NCI-H526 treated with DMSO at 0.1 percent for 48 hours (cell line): ENCODE measurements around the gene GSTA1.
"Not testable (repeated sequence)": the region's sequence is repeated elsewhere in the genome, so short reads cannot be mapped to it uniquely, and the experiment has no call there.

ENCODE experiments used
- DNase-seq: peaks from one replicate; lab custom pipeline; 2025; lab: John Stamatoyannopoulos, UW

Gene GSTA1

DNA sequence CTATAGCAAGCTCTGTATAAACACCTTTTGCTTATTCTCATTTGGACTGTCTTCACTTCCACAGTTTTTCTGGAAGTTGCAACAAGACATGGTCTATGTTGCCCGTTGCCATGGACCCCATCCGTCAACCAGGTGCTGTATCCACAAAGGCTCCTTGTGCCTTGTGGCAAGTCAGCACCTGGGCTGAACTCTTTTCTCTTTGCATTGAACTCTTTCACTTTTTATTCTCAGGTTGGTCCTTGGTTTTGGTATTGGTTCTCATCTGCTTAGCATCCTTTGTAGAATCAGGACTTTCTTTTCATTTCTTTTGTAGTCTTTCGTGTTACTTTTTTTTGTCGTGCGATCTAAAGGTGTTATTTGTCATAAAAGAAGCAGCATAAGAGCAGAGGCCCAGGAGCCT is 5.0 kb upstream of the GSTA1 start:
- no peak for DNase-seq

DNA sequence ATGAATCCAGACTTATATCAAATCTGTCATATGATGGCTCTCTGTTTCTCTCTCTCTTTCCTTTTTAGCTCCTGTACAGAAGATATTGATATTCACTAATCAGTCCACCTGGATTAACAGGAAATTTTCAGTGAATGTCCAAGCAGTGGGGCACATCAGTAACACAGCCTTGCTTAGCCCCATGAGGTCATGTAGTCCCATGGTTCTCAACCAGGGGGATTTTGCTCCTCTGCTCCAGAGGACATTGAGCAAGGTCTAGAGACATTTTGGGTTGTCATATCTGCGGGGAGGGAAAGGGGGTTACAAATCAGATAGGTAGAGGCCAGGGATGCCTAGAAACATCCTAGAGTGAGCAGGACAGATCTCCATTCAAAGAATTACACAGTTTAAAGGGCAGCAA is 810 bp downstream of the GSTA1 start:
- DNase-seq: no peak

DNA sequence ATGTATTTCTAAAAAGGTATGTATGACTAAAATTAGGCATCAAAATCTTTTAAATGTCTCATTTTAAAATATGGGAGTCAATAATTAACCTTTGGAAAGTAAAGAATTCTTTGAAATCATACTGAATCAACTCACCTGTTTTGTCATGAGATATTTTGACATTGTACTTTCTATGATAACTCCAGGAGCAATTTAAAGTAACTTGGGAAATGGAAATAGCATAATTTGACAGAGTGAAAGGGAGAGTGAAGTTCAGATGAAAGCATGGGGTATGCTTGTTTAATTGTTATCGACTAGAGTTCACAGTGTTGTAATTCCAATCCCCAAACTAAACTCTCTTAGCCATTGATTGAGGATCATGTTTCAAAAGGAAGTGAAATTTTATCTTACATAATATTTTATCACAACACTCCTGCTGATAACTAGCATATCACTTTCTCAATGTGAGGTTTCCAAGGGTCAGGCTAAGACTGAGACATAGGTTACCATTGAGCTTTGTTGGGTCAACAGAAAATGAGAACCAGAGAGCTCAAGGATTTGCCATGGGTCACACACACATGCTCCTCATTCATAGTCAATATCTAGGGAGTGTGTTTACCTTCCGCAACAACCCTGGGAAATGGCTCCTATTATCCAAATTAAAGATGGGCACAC is 2.3 kb downstream of the GSTA1 start:
- no peak for DNase-seq

DNA sequence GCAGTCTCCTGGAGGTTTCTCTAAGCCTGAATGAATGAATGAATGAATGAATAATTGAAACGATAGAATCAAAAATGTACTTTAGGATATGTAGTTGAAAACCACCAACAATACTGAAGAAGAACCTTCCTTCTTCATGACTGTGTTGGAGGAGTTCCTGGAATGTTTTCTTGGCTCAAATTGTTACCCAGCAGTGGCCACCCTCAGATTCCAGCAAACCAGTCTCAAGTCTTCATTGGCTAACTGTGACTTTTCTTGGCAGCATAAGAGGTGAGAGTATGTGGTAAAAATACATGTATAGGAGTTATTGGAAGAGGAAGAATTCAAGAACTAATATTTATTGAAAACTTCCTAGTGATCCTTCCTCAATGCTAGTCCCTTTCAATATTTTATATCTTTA is 4.3 kb downstream of the GSTA1 start:
- not testable (repeated sequence) for DNase-seq

DNA sequence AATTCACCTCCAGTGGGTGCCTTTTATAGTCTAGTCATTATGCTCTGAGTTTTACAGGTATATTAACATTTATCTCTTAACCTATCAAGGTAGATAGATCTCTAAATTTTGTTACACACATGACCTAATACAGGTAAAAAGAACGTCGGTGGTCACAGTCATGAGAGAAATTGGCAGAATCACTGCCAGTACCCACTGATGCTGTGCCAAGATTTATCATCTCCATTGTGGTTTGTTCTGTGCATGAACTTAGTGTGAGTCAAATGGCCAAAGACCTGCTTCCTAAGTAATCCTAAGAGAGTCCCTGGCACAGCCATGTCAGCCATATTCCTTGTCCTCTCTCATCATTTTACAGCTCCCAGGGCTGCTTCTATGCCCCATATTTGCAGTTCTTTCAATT is 9.2 kb downstream of the GSTA1 start:
- not testable (repeated sequence) for DNase-seq

DNA sequence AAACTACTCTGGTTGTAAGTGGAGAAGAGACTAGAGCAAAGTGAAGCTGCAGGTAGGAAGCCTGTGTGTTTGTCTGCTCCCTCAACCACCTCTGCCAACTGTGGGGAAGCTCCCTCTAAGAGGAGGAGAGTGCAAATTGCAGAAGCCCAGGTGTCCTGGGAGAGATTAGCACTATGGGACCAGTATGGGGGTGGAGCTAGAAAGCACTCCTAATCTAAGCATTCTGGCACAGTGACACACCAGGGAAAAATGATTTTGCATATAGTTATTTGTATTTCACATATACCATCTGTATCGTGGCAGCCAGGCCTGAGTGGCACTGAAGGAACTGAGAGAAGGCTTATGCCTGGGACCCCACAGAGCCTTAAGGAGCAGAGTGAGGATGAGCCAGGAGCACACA is 12.8 kb downstream of the GSTA1 start:
- DNase-seq: peak; percentile 9

DNA sequence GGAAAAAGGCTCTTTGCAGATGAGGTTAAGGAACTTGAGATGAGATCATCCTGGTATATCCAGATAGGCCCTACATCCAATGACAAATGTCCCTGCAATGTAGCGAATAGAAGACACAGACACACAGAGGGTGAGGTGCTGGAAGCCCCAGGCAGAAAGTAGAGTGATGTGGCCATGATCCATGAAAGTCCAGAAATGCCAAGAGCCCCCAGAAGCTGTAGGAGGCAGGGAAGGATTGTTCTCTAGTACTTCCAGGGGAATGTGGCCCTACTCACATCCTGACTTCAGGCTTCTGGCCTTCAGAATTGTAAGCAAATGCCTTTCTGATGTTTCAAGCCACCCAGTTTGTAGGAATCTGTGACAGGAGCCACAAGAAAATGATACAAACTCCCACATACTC is 14.0 kb downstream of the GSTA1 start:
- DNase-seq: not testable (repeated sequence)

DNA sequence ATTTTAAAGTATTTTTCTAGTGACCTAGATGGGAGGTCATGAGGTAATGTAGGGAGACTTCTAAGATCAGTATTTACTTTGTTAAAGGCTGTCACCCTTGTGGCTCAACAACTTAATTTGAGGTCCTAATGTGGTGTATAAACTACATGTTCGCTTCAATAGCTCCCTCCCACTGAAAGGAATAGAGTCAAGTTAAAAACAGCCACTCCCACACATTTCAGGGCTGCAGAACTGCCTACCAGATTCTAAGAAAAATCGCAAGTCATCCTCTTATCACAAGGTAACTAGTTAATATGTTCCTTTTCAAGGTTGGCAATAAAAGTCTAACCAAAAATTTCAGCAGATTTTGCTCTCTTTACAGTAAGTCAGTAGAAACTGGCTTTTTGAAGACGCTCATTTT is 15.1 kb downstream of the GSTA1 start:
- DNase-seq: no peak

DNA sequence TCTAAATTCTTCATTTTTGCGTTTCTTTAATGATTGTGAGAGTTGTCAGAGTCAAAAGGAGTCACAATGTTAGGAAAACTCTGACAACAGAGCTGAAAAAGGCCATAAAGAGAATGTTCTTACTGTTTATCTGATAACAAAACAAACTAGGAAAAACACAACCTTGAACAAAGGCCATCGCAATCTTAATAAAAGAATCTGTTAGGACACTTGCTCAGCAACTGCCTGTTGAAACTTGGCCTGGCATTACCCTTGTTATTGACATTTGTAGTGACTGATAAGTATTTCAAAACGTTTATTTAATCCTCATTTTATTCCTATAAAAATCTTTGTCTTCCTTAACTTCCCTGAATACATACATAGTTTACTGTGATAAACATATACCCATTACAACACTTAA is 15.7 kb downstream of the GSTA1 start:
- no peak for DNase-seq

DNA sequence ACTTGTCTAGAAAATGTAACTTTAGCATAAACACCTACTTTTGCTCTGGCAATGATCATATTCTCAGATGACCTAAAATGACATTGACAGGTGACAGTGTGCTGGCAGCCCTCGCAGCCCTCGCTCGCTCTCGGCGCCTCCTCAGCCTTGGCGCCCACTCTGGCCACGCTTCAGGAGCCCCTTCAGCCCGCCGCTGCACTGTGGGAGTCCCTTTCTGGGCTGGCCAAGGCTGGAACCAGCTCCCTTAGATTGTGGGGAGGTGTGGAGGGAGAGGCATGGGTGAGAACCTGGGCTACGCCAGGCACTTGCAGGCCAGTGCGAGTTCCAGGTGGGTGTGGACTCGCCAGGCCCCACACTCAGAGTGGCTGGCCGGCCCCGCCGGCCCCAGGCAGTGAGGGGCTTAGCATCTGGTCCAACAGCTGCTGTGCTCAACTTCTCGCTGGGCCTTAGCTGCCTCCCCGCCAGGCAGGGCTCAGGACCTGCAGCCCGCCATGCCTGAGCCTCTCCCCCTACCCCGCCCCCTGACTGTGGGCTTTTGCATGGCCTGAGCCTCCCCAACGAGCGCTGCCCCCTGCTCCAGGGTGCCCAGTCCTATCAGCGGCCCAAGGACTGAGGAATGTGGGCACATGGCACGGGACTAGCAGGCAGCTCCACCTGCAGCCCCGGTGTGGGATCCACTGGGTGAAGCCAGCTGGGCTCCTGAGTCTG is 17.2 kb downstream of the GSTA1 start:
- no peak for DNase-seq

DNA sequence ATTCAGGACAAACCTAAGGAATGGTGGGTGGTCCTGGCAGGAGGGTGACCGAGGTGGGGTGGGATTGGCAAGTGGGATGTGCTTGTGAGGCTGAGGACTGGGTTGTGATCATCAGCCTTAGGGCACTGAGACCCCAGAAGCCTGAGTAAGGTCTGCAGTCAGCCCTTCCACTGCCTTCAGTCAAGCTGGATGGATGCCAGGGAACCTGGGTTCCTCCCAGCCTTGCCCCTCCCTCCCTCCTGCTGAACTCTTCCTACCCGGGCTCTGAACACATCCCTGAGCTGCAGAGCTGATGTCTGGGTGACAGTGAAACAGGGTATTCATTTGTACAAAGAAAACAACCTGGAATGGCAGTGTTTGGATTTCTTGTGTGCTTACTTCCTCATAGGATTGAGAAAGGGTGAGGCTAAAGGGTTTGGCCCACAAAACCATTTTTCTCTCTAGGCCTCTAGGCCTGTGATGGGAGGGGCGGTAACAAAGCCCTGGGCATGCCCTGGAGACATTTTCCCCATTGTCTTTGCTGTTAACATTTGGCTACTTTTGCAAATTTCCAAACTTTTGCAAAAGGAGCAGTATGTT is 20.8 kb downstream of the GSTA1 start:
- not testable (repeated sequence) for DNase-seq

DNA sequence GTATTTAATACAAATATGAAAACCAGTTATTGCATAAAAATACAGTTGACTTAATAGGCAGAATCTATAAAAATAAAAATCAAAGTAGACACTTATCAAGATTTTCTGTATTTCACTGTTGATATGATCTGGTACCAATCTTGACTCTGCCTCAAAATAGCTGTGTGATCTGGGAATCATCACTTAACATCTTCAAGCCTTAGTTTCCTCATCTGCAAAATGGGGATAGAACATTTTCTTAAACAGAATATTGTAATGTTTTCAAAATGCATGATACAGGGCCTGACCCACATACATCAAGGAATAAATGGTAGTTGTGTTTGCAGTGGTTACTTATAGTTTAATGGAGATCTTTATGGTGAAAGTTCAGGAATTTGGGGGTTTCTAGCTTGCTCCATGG is 21.4 kb downstream of the GSTA1 start:
- not testable (repeated sequence) for DNase-seq

DNA sequence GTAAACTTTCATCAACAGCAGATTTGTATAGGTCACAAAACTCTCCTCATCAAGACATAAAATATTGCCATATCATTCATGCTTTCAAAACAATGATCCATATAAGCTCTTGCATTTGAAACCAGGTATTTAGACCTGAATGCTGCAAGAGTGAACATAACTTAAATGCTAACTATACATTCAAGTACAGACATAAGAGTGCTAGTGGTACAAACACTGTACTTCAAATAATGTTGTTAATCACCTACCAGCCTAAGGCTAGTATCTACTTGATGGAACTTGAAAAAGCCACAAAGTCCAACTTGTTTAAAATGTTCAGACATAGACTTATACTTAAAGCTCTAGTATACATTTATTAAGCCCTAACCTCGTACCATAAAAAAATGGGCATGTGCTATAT is 24.4 kb downstream of the GSTA1 start:
- DNase-seq: no peak

DNA sequence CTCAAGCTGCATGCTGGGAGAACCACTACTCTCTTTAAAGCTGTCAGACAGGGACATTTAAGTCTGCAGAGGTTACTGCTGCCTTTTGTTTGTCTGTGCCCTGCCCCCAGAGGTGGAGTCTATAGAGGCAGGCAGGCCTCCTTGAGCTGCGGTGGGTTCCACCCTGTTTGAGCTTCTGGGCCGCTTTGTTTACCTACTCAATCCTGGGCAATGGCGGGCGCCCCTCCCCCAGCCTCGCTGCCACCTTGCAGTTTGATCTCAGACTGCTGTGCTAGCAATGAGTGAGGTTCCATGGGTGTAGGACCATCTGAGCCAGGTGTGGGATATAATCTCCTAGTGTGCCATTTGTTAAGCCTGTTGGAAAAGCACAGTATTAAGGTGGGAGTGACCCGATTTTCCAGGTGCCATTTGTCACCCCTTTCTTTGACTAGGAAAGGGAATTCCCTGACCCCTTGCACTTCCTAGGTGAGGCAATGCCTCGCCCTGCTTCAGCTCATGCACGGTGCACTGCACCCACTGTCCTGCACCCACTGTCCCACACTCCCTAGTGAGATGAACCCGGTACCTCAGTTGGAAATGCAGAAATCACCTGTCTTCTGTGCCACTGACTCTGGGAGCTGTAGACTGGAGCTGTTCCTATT is 26.8 kb downstream of the GSTA1 start:
- DNase-seq: not testable (repeated sequence)

DNA sequence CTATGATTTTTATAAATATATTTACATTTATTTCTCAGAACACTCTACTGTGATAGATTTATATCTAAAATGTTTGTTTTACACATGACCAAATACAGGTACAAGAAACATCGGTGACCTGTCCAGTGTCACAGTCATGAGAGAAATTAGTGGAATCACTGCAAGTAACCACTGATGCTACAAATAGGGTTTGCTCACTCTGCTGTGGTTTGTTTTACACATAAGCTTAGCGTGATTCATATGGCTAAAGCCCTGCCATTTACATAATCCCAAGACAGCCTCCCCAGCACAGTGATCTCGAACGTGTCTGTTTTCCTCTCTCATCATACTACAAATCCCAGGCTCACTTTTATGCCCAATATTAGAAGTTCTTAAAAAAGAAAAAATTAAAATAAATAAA is 34.2 kb downstream of the GSTA1 start:
- DNase-seq: not testable (repeated sequence)

DNA sequence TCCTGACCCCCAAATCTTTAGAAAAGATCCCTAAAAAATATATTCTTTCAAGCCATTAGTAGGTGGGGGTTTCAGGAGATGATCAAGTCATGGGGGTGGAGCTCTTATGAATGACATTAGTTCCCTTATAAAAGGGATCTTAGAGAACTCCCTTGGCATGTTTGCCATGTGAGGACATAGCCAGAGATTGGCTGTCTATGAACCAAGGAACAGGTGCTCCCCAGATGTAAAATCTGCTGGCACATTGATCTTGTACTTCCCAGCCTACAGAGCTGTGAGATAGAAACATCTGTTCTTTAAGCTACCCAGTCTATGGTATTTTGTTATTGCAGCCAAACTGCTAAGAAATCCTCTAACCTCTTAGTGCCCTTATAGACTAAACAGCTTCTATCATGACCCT is 36.0 kb downstream of the GSTA1 start:
- DNase-seq: not testable (repeated sequence)

DNA sequence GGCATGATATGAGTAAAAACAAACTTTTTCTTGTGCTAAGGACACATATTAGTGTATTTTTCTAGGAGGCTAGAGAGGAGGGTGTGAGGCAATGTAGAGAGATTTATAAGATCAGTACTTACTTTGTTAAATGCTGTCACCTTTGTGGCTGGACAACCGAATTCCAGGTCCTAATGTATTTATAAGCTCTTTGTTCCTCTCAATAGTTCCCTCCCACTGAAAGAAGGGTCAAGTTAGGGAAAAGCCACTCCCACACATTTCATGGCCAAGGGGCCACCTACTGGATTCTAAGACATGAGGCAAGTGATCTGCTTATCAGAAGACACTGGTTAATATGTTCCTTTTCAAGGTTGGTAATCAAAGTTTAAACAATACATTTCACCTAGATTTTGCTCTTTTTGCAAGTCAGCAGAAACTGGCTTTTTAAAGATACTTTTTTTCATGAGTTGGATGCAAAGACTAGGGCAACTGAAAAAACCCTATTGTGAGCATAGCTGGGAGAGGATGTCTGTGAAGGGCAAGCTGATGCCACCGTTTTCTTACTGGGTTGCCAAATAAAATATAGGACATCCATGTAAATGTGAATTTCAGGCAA is 40.2 kb downstream of the GSTA1 start, which contains the start of gene GSTA2:
GSTA2 (minus strand) TSS at position 154 of the 595 bp plus-strand sequence. CDS start 5,528 bp downstream, outside the sequence.
- DNase-seq: not testable (repeated sequence)

DNA sequence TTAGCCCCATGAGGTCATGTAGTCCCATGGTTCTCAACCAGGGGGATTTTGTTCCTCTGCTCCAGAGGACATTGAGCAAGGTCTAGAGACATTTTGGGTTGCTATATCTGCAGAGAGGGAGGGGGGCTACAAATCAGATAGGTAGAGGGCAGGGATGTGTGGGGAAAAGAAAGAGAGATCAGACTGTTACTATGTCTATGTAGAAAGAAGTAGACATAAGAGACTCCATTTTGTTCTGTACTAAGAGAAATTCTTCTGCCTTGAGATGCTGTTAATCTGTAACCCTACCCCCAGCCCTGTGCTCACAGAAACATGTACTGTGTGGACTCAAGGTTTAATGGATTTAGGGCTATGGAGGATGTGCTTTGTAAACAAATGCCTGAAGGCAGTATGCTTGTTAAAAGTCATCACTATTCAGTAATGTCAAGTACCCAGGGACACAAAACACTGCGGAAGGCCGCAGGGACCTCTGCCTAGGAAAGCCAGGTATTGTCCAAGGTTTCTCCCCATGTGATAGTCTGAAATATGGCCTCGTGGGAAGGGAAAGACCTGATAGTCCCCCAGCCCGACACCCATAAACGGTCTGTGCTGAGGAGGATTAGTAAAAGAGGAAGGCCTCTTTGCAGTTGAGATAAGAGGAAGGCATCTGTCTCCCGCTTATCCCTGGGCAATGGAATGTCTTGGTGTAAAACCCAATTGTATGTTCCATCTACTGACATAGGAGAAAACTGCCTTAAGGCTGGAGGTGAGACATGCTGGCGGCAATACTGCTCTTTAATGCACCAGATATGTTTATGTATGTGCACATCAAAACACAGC is 41.7 kb downstream of the GSTA1 start:
- DNase-seq: not testable (repeated sequence)

DNA sequence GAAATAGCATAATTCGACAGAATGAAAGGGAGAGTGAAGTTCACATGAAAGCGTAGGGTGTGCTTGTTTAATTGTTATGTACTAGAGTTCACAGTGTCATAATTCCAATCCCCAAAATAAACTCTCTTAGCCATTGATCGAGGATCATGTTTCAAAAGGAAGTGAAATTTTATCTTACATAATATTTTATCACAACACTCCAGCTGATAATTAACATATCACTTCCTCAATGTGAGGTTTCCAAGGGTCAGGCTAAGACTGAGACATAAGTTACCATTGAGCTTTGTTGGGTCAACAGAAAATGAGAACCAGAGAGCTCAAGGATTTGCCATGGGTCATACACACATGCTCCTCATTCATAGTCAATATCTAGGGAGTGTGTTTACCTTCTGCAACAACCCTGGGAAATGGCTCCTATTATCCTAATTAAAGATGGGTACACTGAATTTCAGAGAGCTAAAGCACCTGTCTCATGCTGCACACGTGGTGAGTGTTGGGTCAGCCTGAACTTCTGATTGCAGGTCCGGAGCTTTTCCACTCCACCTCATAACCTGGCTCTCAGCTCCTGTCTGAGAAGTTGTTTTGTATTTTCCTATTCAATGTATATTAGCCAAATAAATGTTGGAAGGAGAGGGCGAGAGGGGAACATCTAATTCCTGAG is 43.4 kb downstream of the GSTA1 start:
- no peak for DNase-seq

DNA sequence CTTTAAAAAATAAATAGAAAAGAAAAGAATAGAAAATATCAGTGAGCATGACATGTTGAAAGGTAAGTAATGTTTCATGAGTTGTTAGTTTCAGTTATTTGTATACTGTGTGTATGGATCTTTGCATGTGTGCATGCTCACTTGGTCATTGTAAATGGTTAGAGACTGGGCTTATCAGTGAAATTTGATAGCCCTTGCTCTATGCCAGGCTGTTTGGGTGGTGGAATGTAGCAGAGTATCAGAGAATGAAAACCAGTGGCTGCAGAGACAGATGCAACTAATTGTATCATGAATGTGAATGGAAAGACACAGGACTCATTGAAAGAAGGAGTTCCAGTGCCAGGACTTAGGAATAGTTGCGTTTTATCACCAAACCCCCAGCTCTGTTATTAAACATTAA is 44.5 kb downstream of the GSTA1 start:
- no peak for DNase-seq
